Myocyte (in vitro differentiated cells): ENCODE measurements around the gene NUTF2. TPM values are rescaled to one million over a fixed set of nuclear protein-coding genes. Genes with fewer than 3 reads are reported as not detected.
A peak's percentile ranks its signal among the peaks of the same experiment; 100 is the strongest.
"Not testable (repeated sequence)": the region's sequence is repeated elsewhere in the genome, so short reads cannot be mapped to it uniquely, and the experiment has no call there.

Experiments used
- DNase-seq: peaks from one replicate; pipeline ENCODE4 v3.0.0-alpha.2; 2012; ENCODE audit warnings: low read depth
- total RNA-seq: library from RNA; depleted of rRNA; stranded (reverse); fragments of >200 nt; gene quantifications from 2 replicates; pipeline ENCODE4 v1.2.3, GENCODE V29; 2014

Gene NUTF2
- total RNA-seq, 1 donor from 2014 or later, result 182 TPM

- DNase-seq, result not testable (repeated sequence)
These were observed 9.5 kb upstream of the NUTF2 start for GRCh38 chr16:67837190-67837589.

DNA sequence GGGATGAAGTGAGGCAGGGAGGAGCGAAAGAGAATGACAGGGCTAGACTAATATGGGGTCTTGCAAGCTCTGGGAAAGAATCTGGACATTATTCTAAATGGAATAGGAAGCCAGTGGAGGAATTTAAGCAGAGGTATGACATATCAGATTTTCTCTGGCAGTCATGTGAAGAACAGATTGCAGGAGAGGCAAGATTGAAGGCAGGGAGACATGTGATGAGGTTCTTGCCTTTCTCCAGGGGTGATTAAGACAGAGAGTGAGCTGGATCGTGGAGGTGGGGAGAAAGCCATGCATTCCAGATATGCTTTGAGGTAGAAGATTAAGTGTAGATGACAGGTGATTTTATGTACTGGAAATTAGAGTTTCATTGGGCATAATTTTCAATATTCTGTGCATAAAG, 8.9 kb upstream of the NUTF2 start:
- no peak for DNase-seq

DNA sequence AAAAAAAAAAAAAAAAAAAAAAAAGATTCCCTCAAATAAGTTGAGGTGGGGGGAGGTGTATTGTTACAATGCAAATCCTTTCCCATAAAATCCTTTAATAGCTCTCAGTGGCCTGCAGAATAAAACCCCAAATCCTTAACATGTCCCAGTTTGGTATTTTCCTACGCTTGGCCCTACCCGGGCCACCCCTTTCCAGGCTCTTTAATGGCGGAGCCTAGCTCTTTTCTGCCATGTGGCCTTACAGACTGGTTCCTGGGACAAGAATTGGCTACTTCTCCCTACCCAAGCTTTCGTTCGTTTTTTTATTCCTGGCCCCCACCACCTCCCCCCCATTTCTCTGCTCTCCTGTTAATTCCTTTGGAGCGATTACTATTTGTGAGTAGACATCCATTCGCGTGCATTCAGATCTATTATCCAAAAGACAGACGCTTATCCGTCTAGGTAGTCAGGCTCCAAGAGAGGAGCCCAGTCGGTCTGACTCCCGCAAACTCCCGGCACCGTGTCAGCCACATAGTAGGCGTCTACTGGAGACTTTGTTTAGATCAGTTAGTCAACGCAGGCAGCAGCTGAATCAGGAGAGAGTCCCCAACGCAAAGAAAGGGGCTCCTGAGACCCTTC, 5.4 kb upstream of the NUTF2 start:
- no peak for DNase-seq

GRCh38 chr16:67841816-67842508, 4.8 kb upstream of the NUTF2 start, which contains the start of gene THAP11:
Gene THAP11, plus strand, starts transcription at chr16:67842320. Its CDS starts 235 bp downstream, at chr16:67842555.
- DNase-seq, result peak; percentile 97

- DNase-seq, result peak; percentile 45
These were observed 4.0 kb upstream of the NUTF2 start for GRCh38 chr16:67842509-67843342.

DNA sequence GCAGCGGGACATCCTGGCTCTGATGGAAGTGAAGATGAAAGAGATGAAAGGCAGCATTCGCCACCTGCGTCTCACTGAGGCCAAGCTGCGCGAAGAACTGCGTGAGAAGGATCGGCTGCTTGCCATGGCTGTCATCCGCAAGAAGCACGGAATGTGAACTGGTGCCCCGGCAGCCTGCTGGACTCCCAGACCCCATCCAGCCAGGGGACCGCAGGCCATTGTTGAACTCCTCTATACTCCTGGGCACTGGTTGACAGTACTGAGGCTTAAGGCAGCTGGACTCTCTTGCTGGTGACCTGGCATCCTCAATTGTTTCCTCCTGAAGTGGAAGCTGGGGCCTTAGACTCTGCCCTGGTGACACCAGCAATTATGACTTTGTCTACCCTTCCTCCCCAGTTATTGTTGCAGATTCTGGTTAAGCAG, 3.4 kb upstream of the NUTF2 start:
- no peak for DNase-seq

DNA sequence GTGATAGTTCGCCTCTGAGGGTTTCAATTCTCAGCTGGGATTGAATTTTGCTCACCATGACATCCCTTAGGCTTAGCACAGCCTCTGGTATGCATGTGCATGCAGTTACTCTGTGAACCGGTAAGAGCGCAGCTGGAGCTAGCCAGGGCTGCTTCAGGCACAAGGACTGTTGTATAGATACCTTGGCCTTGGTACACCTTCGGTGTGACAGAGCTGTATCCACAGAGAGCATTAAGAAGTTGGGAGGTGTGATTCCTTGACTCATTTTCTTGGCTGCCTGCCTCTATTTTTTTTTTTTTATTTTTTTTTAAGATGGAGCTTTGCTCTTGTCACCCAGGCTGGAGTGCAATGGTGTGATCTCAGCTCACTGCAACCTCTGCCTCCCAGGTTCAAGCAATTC, 2.2 kb upstream of the NUTF2 start:
- no peak for DNase-seq

DNA sequence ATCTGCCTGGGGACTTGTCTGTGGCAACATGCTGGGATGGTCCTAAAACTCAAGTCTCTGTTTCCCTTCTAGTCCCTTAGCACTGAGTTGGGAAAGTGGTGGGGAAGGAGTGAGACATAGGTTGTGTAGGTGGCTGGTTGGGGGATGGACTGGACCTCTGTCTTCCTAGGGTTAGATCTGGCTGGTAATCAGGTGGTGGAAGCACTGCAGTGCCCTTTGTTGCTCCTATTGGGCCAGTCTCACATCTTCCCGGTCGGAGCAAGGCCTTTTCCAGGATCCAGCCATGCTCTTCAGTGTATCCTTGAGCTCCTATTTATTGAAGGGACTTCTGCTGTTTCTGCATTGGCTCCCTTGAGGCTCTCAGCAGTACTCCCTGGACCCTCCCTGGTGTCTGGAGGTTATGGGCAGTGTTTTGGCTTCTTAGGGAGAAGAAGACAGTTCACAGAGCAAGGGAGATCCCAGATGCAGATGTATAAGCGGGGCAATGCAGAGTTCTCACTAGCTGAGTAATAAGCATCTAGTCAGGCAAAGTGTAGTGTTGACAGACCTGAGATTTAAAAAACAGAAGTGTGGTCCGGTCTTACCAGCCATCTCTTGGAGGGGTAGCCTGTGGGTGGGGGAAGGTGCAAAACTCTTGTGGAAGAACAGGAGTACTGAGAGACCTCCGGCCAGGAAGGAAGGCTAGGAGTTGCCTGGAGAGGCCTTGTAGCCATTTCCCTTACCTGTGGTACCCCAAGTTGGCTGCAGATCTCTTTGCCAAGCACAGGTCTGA, 1.3 kb upstream of the NUTF2 start:
- DNase-seq, result no peak

DNA sequence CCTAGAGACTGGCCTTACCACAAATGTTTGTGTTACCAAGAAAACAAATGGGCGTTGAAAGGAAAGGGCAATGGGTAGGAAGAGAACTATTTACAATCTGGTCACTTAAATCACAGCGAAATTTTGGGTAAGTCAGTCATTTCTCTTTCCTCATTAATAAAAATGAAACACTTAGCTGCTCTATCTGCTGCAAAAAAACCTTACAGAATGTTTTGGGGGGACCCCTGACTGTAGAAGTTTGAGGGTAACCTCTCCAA, 742 bp upstream of the NUTF2 start:
- DNase-seq, result no peak

DNA sequence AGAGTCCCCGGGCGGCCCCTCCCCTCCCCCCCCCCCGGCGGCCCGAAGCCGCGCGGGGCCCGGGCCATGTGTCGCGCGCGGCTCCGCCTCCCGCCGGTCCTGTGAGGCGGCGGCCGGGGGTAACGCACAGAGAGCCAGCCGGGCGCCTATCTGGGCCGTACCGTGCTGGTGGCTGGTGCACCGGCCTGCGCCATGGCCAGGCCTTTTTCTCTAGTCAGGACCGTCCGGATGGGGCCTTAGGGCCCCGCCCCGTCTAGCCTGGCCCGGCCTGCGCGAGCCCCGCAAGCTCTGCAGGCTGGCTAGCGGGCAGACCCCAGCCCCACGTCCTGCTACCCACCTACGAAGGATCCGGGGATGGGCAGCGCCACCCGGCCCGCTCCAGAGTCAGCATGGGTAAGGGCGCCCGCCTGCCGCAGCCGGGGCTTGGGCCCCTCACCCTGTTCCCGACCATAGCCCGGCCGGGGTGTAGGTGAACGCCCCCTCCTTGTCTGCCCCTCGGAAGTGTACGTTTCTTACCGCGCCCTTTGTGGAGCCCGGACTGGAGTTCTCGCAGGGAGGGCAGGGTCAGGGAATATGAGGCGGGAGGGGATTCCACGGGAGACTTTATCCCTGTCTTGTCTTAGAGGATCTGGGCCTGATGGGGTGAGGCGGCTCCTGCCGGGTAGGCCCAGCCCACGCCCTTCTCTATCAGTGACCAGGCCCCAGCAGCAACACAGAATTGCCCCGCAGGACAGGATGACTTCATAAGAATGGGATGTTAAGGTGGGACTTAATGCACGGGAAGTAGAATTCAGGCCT, 530 bp downstream of the NUTF2 start, which contains the start of gene CENPT:
Gene CENPT, minus strand, starts transcription at position 630 of the 798 bp plus-strand sequence. CDS start 13,834 bp downstream, outside the sequence.
- DNase-seq, result peak; percentile 40

- DNase-seq, result no peak
These were observed 1.4 kb downstream of the NUTF2 start for GRCh38 chr16:67848118-67848517.

GRCh38 chr16:67853670-67854069, 6.9 kb downstream of the NUTF2 start:
- no peak for DNase-seq

DNA sequence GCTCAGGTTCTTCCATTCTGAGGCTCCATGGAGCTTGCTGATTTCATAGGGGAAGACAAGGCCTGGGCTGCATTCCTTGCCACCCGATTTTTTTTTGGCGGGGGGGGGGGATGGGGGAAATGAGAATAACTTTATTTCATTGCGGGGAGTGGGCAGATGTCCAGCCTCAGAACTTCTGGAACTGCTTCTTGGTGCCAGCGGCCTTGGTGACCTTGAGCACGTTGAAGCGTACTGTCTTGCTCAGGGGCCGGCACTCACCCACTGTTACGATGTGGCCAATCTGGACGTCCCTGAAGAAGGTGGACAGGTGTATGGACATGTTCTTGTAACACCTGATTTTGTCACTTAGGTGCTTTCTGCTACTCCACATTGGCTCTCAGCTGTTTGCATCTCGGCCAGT, 9.1 kb downstream of the NUTF2 start:
- no peak for DNase-seq

DNA sequence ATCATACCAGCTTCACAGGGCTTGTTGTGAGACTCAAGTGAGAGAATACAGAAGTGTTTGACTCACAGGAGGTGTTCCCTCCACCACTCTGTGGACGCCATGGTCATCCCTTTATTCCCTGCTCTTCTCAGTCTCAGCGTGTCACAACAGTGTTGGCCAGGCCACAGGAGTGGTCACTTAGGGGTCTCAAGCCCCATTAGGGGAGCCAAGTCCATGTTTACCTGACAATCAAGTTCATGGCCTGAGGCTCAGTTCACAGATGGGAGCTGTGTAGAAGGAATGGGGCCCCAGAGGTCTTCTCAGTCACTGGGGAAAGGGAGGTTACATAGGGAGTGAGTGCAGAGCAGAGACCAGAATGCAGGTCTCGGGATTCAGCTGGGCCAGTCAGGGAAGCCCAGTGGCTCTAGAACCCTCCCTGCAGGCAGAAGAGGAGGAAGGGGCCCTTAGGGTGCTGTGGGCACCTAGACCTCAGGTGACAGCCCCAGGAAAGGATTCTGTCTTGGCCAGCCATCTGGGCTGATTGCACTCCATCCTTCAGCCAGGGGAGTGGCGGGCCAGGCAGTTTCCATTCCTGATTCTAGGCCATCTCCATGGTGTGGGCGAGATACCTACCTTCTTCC, 10.3 kb downstream of the NUTF2 start:
- no peak for DNase-seq

GRCh38 chr16:67857547-67858233, 11.0 kb downstream of the NUTF2 start:
- peak; percentile 88 for DNase-seq

DNA sequence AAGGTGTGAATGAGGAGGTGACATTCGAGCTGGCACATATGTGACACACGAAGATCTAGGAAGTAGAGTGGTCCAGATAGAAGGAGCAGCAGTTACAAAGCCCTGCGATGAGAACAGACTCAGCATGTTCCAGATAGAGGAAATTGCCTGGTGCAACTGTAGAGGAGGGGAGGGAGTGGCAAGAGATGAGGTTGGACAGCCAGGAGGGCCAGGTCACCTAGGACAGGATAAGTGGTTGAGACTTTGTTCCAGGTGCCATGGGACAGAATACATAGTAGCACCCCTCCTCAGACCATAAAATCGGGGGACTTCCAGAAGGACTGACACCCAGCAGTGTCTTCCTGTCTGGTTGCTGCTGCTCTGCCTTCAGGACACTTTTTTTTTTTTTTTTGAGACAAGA, 11.8 kb downstream of the NUTF2 start:
- DNase-seq, result no peak

DNA sequence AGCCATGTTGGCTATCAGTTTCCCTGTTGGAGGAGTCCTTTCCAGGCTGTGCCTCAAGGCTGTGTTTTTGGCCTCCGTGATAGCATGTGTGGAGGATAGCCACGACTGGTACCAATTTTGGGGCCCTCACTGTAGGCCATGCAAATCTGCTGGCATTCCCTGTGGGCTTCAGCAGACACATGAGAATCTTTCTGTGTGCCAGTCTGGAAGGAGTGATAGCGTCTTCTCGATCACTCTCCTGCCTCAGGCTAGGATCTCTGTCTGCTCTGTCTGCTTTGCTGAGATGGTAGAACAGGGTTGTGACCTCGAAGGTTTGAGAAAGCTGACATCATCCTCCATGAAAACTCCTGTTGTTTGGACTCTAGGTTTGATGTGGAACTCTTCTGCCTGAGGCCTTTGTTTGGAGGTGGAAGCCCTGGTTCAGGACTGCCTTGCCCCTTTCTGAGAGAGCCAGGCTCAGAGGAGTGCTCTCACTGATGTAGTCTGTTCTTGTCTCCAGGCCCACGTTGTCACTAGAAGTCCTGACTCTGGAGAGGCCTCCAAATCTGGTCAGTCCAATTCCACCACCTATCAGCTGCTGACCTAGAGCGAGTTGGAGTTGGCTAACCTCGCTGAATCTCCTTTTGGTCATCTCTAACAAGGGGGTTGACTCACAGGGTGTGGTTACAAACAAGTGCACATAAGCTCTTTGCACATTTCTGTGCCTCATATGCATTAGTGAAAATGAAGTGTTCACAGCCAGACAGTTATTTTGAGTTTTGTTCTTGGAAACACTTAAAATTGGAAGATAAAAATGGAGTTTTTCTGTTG, 14.1 kb downstream of the NUTF2 start:
- DNase-seq, result peak; percentile 74

DNA sequence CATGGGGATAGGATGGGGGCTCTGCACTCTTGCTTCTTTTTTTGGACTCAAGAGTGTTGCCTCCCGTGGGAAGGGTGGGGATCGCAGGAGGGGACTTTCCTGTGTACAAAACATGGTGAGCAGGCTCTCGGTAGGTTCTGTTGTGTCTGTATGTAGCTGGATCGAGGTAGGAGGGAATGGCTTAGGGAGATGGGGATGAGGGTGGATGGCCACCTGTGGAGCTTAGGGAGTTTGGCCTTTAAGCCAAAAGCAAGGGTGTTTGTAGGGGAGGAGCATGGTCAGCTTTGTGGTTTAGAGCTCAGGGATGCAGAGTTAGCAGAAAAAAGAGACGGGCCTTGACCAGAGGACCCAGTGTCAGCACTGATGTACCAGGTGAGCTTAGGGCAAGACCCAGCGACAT, 15.1 kb downstream of the NUTF2 start:
- DNase-seq, result no peak
